ENCODE measurements around the gene KRT16. TPM values are rescaled to one million over a fixed set of nuclear protein-coding genes. Genes with fewer than 3 reads are reported as not detected.

KRT16 gene
- total and polyA plus RNA-seq, 10 of the 15 experiments (the other 5 are each of a cell fraction or from before 2014, with no cell fraction given), result 0.07 TPM; not detected in 9

GRCh38 chr17:41629826-41630670 is 17.5 kb upstream of the KRT16 start:
- Histone ChIP-seq H3K36me3 (ENCODE audit: control insufficient read depth in 2 of 2, insufficient read depth in 2 of 2, low read length in 1 of 2) (no peaks in the 10 kb centered on the region), H4K20me1 (ENCODE audit: control insufficient read depth, insufficient read depth) (no peaks in the 10 kb centered on the region), H3K4me2 (ENCODE audit: control insufficient read depth, insufficient read depth) (no peak overlapping the region), H3K27ac (ENCODE audit: control insufficient read depth, insufficient read depth) (no peak overlapping the region), H3K4me1 (ENCODE audit: control insufficient read depth, insufficient read depth, low read length) (no peaks in the 10 kb centered on the region), H3K4me3 (no peak overlapping the region), H2AFZ (ENCODE audit: control insufficient read depth, low read depth, low read length) (no peak overlapping the region), H3K9me3 (replicated peaks; ENCODE audit: control insufficient read depth, insufficient read depth, low read length) (no peaks in the 10 kb centered on the region), H3K27me3 (replicated peaks in 1 of 2; ENCODE audit: control insufficient read depth in 2 of 2, insufficient read depth in 2 of 2, low read length in 1 of 2) (no peaks in the 10 kb centered on the region), H3K79me2 (ENCODE audit: control insufficient read depth, insufficient read depth, low read length) (no peaks in the 10 kb centered on the region), H3K9ac (ENCODE audit: control insufficient read depth, insufficient read depth, low read length) (no peak overlapping the region)
- ChIA-PET POLR2A (no interaction called here), SMC1A (ENCODE audit: uncharacterized antibody, unreplicated experiment) (interaction anchor here (1.3 kb wide), 1 partner anchor 19 kb away, joined by 6 read pairs; no protein-coding TSS in a partner anchor), RAD21 (ENCODE audit: unreplicated experiment) (no interaction called here), CTCF (interaction anchor here (1.6 kb wide), 1 partner anchor 19 kb away, joined by 3 read pairs; no protein-coding TSS in a partner anchor)
- FAIRE-seq, result no peak
- ATAC-seq, result no peak
- intact Hi-C loops (cut with micrococcal nuclease; ENCODE audit: unreplicated experiment) (no loop called here), in situ Hi-C loops (cut with MboI) (no loop called here)
- TF ChIP-seq BCLAF1 (IDR thresholded peaks at IDR 0.05), result no peak
- no peak for TF ChIP-seq ZNF24 (IDR thresholded peaks at IDR 0.05)
- TF ChIP-seq IRF4 (IDR thresholded peaks at IDR 0.05; ENCODE audit: low read depth, low read length), result no peak
- no peak for TF ChIP-seq ZNF384 (IDR thresholded peaks at IDR 0.05; ENCODE audit: borderline replicate concordance, low read depth, low read length)
- no peak for TF ChIP-seq ZNF622 (IDR thresholded peaks at IDR 0.05)
- TF ChIP-seq ESRRA (IDR thresholded peaks at IDR 0.05; ENCODE audit: low read length), result no peak
- TF ChIP-seq E4F1 (IDR thresholded peaks at IDR 0.05; ENCODE audit: borderline replicate concordance, partially characterized antibody), result no peak
- BruUV-seq (replicated peaks), result no TSS peak
- no peak for DNase-seq (ENCODE audit: low read depth, low spot score)
- WGBS (ENCODE audit: insufficient coverage, insufficient replicate concordance, low lambda C conversion rate, missing lambda C conversion rate), result 14% methylated on average over 13 of the region's 13 CpGs
